Dermis microvascular lymphatic vessel endothelial cell (primary cell): ENCODE data around the gene TMEFF1. TPM values are rescaled to one million over a fixed set of nuclear protein-coding genes. Genes with fewer than 3 reads are reported as not detected.

Experiments used
- DNase-seq, 2 donors: peaks; one replicate each; pipeline versions ENCODE4 v3.0.0 to v3.0.0-alpha.2; 2010; ENCODE audit warnings: low read depth in 2 of 2
- total RNA-seq: library from RNA; depleted of rRNA; stranded (reverse); fragments of >200 nt; gene quantifications from 2 replicates; pipeline ENCODE4 v1.2.1, GENCODE V29; 2014

Gene TMEFF1
- total RNA-seq, 1 donor from 2014 or later, result 7.1 TPM

DNA sequence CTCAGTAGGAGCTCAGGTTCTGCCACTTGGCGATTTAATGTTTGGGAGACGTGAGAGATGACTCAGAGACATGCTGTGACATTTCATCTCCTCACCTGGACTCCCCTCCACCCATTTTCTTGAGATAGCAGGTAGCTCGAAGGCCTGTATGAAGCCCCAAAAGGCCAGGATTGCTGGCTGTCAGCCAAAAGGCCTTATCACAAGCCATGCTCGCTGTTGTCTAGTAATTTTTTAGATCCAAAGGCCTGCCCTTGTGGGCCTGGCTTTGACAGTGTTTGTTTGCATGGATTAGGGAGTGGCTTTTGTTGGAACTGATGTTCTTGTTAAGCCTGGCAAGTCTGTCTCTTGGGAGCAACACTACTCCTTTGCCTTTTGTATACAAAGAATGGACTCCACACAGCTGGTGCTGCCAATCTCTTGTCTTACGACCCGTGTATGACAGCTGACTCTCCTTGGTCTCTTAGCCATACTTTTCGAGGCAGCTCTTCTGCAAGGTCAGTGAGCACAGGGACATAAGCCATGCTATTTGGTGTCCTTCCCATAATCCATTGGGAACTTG is 127.7 kb downstream of the TMEFF1 start:
- DNase-seq, result no peak

DNA sequence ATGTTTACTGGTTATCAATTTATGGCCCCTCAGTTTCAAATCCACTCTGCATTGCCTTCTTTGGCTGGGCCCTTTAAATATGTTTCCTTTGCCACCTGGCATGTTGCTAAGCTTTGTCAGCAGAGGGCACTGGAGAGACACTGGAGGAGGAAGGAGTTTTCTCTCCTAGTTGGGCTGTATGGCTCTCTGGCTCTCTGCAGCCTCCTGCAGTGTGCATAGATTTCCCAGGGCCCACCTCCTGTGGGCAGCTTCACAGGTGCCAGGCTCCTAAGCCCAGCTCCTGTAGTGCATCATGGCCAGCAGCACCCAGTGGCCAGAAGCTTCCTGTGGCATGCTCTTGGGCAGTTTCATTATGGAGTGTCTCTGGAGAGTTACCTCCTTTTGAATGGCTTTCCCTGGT is 128.3 kb downstream of the TMEFF1 start:
- DNase-seq, result peak in 1 of 2 donors; percentile 61

- peak in 1 of 2 donors; percentile 65 for DNase-seq
These were observed 129.4 kb downstream of the TMEFF1 start for GRCh38 chr9:100602342-100602801.

DNA sequence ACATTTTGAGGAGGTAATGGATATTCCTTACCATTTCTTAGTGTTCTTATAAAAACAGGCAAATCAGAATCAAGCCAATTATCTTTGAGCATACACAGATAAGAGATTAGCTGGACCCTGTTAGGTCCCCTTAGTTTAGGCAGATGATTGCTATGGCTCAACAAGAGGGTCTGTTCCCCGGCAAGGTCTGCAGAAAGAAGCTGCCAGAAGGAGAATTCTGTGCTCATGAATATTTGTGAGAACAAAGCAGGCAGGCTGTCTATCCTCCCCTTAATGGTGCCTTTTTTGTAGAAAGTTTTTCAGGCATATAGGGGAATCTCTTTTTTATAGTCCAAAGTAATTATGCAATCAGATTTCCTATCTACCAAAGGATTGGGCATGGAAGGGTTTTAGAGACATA is 132.5 kb downstream of the TMEFF1 start:
- no peak for DNase-seq

DNA sequence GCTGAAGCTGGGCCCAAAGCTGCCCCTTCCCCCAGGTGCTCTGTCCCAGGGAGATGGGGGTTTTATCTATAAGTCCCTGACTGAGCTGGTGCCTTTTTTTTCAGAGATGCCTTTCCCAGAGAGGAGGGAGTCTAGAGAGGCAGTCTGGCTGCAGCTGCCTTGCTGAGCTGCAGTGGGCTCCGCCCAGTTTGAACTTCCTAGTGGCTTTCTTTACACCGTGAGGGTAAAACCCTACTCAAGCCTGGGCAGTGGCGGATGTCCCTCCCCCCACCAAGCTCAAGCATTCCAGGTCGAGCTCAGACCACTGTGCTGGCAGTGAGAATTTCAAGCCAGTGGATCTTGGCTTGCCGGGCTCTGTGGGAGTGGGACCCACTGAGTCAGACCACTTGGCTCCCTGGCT is 146.2 kb downstream of the TMEFF1 start:
- no peak for DNase-seq

- DNase-seq, result no peak
These were observed 146.7 kb downstream of the TMEFF1 start for GRCh38 chr9:100619665-100620064.

DNA sequence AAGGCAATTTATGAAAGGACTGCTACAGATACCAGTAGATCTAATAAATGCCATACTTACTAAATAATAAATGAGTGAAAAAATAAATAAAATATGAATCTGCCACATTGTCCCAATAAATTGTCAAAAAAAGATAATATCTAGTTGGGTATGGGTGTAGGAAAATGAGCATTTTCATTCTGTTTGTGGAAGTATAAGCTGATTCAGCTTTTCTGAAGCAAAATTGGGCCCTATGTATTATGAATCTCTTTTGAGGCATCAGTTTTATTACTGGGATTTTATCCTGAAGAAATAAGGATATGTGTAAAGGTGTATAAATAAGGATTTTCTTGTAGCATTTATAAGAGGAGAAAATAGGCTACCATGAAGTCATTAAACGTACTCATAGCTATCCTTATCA is 151.0 kb downstream of the TMEFF1 start:
- no peak for DNase-seq

DNA sequence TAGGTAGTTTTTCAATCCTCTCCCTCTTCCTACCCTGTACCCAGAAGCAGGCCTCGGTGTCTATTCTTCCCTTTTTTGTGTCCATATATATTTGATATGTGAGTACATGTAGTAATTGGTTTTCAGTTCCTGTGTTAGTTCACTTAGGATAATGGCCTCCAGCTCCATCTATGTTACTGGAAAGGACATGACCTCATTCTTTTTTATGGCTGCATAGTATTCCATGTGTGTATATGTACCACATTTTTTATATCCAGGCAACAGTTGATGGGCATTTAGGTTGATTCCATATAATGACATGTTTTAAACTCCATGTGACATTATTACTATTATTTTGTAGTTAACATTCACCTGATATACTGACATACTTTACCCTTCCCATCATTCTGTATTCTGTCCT is 154.0 kb downstream of the TMEFF1 start:
- DNase-seq, result no peak

Other genes starting within 250 kb of the TMEFF1 start
- 22.3 and 28.1 TPM in 2 replicates for gene TEX10, start 120.2 kb upstream of the TMEFF1 start, total RNA-seq
- 43.9 and 51.5 TPM in 2 replicates for gene MSANTD3, start 46.0 kb upstream of the TMEFF1 start, total RNA-seq
- gene CAVIN4, start 104.9 kb downstream of the TMEFF1 start, total RNA-seq, result 1.2 and 2.3 TPM in 2 replicates